NB4 (cell line): Measurements from ENCODE around the gene CFP.
"Not testable (repeated sequence)": the region's sequence is repeated elsewhere in the genome, so short reads cannot be mapped to it uniquely, and the experiment has no call there.

ENCODE experiments used
- CTCF ChIP-seq: IDR thresholded peaks from one replicate; pipeline ENCODE4 v1.5.1; 2012; ENCODE audit warnings: low read depth, low read length
- MAX ChIP-seq: IDR thresholded peaks from 2 replicates; pipeline ENCODE4 v1.6.1; 2011; ENCODE audit warnings: low read depth, low read length
- MYC ChIP-seq: IDR thresholded peaks from 2 replicates; pipeline ENCODE4 v1.6.1; 2011; ENCODE audit warnings: low read depth, low read length
- POLR2A ChIP-seq: IDR thresholded peaks from 2 replicates; pipeline ENCODE4 v1.6.1; 2011; ENCODE audit warnings: mild to moderate bottlenecking; ENCODE audit not compliant: insufficient read length; ENCODE audit errors: extremely low read depth

GRCh38 chrX:47603125-47603524, 26.6 kb downstream of the CFP start:
- TF ChIP-seq POLR2A, CTCF, MAX, MYC: not testable (repeated sequence)
